HUES48 (cell line): ENCODE measurements around the gene PQBP1.

Experiments used
- H3K27ac ChIP-seq: one replicate; pipeline ENCODE4 v1.7.0; 2013; ENCODE audit warnings: low read depth, low read length, inconsistent platforms
- H3K27me3 ChIP-seq: 2 replicates; pipeline ENCODE4 v1.6.1; 2013; ENCODE audit warnings: mild to moderate bottlenecking, low read length; ENCODE audit not compliant: control insufficient read depth, insufficient read depth
- H3K36me3 ChIP-seq: 2 replicates; pipeline ENCODE4 v1.6.1; 2013; ENCODE audit warnings: low read length; ENCODE audit not compliant: control insufficient read depth, insufficient read depth
- H3K4me1 ChIP-seq: 2 replicates; pipeline ENCODE4 v1.6.1; 2013; ENCODE audit warnings: mild to moderate bottlenecking, low read length; ENCODE audit not compliant: control insufficient read depth, insufficient read depth
- H3K4me3 ChIP-seq: 2 replicates; pipeline ENCODE4 v1.5.1; 2013; ENCODE audit warnings: mild to moderate bottlenecking, low read depth, low read length
- H3K9ac ChIP-seq: 2 replicates; pipeline ENCODE4 v1.6.1; 2013; ENCODE audit warnings: mild to moderate bottlenecking, low read depth, low read length, moderate library complexity
- H3K9me3 ChIP-seq: 2 replicates; pipeline ENCODE4 v1.6.1; 2013; ENCODE audit warnings: low read length; ENCODE audit not compliant: control insufficient read depth, insufficient read depth

PQBP1 gene

DNA sequence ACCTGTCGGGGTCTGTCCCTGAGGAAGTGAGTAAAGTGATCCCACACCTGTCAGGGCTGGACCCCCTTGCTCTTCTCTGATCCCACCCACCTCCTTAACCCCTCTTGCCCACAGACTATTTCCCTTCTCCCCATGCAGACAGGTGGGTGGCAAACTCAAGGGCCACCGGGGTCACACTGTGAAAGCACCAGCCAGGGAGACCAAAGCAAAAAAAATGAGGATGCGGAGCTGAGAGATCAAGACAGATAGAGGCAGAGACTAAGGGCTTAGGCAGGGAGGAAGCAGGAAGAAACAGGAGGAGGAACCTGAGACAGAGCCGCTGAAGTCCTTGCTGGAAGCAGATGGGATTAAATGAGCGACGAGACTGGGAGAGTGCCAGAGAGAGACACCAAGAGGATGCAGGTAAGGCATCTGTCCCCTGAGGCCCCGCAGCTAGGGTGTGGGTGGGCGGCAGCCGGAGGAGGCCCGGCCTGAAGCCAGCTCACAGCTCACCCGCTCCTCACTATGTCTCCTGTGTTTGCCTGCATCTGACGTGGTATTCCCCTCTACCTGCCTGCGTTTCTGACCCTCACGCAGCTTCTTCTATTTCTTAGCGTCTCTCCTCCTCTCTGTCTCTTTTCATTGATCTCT is 7.3 kb upstream of the PQBP1 start:
- peaks cover 15% of the 10 kb centered on the region for H3K36me3 ChIP-seq
- peak overlapping the region; percentile 66 for H3K4me3 ChIP-seq
- H3K9ac ChIP-seq: no peak overlapping the region
- H3K27me3 ChIP-seq: no peaks in the 10 kb centered on the region
- H3K27ac ChIP-seq: no peak overlapping the region
- H3K9me3 ChIP-seq: peaks cover 18% of the 10 kb centered on the region
- H3K4me1 ChIP-seq: no peaks in the 10 kb centered on the region

GRCh38 chrX:48890934-48891401 is 6.8 kb upstream of the PQBP1 start:
- Histone ChIP-seq H3K9ac (no peak overlapping the region), H3K4me3 (peak overlapping the region; percentile 66), H3K9me3 (peaks cover 19% of the 10 kb centered on the region)

GRCh38 chrX:48891402-48892288 is 6.1 kb upstream of the PQBP1 start:
- Histone ChIP-seq H3K4me3 (peak overlapping the region; percentile 66), H3K27ac (peak overlapping the region; percentile 6), H3K9me3 (peaks cover 20% of the 10 kb centered on the region), H3K9ac (no peak overlapping the region), H3K27me3 (no peaks in the 10 kb centered on the region), H3K4me1 (0 out of 2 replicates have a peak, but pooled peaks cover 3% of the 10 kb centered on the region), H3K36me3 (peaks cover 15% of the 10 kb centered on the region)

More at GRCh38 chrX:48890934-48891401, 6.8 kb upstream of the PQBP1 start:
- no peaks in the 10 kb centered on the region for H3K4me1 ChIP-seq
- peak overlapping the region; percentile 6 for H3K27ac ChIP-seq
- H3K36me3 ChIP-seq: peaks cover 15% of the 10 kb centered on the region
- H3K27me3 ChIP-seq: no peaks in the 10 kb centered on the region

DNA sequence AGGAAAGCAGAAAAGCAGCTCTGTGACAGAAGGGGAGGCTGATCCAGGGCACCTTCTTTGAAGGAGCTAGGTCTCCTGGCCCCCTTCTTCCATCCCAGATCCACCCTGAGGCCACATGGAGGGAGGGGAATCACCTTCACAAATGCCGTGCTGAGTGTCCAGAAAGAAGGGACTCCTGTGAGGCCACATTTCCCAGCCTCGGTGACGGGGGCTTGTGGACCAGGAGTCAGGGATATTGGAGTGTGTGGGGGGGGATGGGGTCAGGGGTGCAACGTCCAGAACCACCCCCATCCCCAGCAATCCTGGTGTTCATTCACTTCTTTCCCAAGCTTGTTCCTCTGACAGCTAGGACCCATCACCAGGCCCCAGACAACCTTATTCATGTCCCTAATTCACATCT is 4.8 kb upstream of the PQBP1 start:
- Histone ChIP-seq H3K4me1 (0 out of 2 replicates have a peak, but pooled peaks cover 3% of the 10 kb centered on the region), H3K9ac (no peak overlapping the region), H3K27ac (no peak overlapping the region), H3K27me3 (no peaks in the 10 kb centered on the region), H3K4me3 (no peak overlapping the region), H3K36me3 (peaks cover 15% of the 10 kb centered on the region), H3K9me3 (peaks cover 21% of the 10 kb centered on the region)

- no peak overlapping the region for H3K9ac ChIP-seq
- H3K4me1 ChIP-seq: 0 out of 2 replicates have a peak, but pooled peaks cover 3% of the 10 kb centered on the region
- no peaks in the 10 kb centered on the region for H3K27me3 ChIP-seq
- H3K27ac ChIP-seq: no peak overlapping the region
- no peak overlapping the region for H3K4me3 ChIP-seq
- H3K36me3 ChIP-seq: peaks cover 15% of the 10 kb centered on the region
- peaks cover 21% of the 10 kb centered on the region for H3K9me3 ChIP-seq
These were observed 4.0 kb upstream of the PQBP1 start for GRCh38 chrX:48893556-48894348.

DNA sequence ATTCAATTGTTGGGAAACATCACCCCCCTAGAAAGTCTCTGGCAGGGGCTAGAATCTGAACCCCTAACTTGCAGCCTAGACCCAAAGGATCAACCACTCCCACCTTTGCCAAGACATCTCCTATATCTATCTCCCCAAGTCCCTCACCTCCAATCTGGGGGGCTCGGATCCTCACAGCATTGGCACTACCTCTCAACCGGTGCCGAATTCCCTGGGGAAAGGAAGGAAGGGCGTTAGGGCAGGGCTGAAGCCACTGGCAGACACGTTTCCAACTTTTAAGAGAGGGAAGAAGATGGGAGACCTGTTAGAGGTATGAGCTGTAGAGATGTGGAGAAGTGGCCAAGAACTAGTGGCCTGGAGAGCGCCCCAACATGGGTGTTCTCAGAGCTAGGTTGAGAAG is 2.8 kb upstream of the PQBP1 start:
- Histone ChIP-seq H3K27me3 (no peaks in the 10 kb centered on the region), H3K27ac (no peak overlapping the region), H3K4me1 (0 out of 2 replicates have a peak, but pooled peaks cover 3% of the 10 kb centered on the region), H3K9ac (no peak overlapping the region), H3K4me3 (no peak overlapping the region), H3K36me3 (peaks cover 21% of the 10 kb centered on the region), H3K9me3 (peaks cover 25% of the 10 kb centered on the region)

DNA sequence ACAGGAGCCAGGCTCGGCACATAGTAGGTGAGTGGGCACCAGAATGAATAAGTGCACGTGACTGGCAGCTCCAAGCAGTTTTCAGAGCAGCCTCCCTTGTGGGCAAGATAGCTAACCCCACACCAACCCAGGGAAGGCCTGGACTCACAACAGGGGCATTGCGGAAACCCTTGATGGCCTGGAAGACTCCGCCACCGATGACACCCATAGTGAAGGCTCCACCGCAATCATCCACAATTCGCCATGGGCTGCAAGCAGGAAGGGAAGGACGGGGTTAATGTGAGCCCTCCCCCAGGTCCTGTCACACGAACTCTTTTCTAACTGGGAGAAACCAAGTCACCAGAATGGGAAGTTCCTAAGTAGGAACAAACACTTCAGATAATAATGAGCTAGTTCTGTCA is 1.1 kb upstream of the PQBP1 start:
- Histone ChIP-seq H3K36me3 (peaks cover 30% of the 10 kb centered on the region), H3K9me3 (peaks cover 25% of the 10 kb centered on the region), H3K27me3 (no peaks in the 10 kb centered on the region), H3K9ac (peak overlapping the region; percentile 77), H3K27ac (peak overlapping the region; percentile 98), H3K4me3 (peak overlapping the region; percentile 87), H3K4me1 (0 out of 2 replicates have a peak, but pooled peaks cover 3% of the 10 kb centered on the region)

GRCh38 chrX:48897157-48897624 is 539 bp upstream of the PQBP1 start:
- Histone ChIP-seq H3K36me3 (peaks cover 36% of the 10 kb centered on the region), H3K27ac (peak overlapping the region; percentile 98), H3K9me3 (peaks cover 31% of the 10 kb centered on the region), H3K4me3 (peak overlapping the region; percentile 87), H3K9ac (peak overlapping the region; percentile 77), H3K27me3 (no peaks in the 10 kb centered on the region), H3K4me1 (0 out of 2 replicates have a peak, but pooled peaks cover 3% of the 10 kb centered on the region)

DNA sequence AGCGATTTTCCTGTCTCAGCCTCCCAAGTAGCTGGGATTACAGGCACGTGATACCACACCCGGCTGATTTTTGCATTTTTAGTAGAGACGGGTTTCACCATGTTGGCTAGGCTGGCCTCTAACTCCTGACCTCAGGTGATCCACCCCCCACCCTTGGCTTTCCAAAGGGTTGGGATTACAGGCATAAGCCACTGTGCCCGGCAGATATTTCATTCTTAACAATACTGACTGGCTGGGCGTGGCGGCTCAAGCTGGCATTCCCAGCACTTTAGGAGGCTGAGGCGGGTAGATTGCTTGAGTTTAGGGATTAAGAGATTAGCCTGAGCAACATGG is 1.3 kb downstream of the PQBP1 start:
- Histone ChIP-seq H3K4me3 (no peak overlapping the region), H3K27ac (no peak overlapping the region), H3K27me3 (no peaks in the 10 kb centered on the region), H3K4me1 (0 out of 2 replicates have a peak, but pooled peaks cover 3% of the 10 kb centered on the region), H3K36me3 (peaks cover 48% of the 10 kb centered on the region), H3K9me3 (peaks cover 33% of the 10 kb centered on the region), H3K9ac (no peak overlapping the region)

GRCh38 chrX:48901069-48901468 is 3.3 kb downstream of the PQBP1 start:
- Histone ChIP-seq H3K27me3 (no peaks in the 10 kb centered on the region), H3K4me1 (0 out of 2 replicates have a peak, but pooled peaks cover 3% of the 10 kb centered on the region), H3K27ac (no peak overlapping the region), H3K9me3 (peaks cover 33% of the 10 kb centered on the region), H3K36me3 (peaks cover 54% of the 10 kb centered on the region), H3K4me3 (no peak overlapping the region), H3K9ac (no peak overlapping the region)
